KMS-11 (cell line): ENCODE results near the gene TGFA.
A peak's percentile ranks its signal among the peaks of the same experiment; 100 is the strongest.

Source experiments
- H2AFZ ChIP-seq: fragments of 200-600 bp; sonication (generic); 2 replicates; pipeline ENCODE4 v1.6.1; 2016; ENCODE audit warnings: antibody characterized with exemption, mixed run types, low read depth
- H3K27ac ChIP-seq: fragments of 200-600 bp; sonication (generic); 2 replicates; pipeline ENCODE4 v1.6.1; 2016; ENCODE audit warnings: mild to moderate bottlenecking, mixed run types
- H3K27me3 ChIP-seq: fragments of 200-600 bp; sonication (generic); 2 replicates; pipeline ENCODE4 v1.6.1; 2017; ENCODE audit warnings: mild to moderate bottlenecking, low read depth, mixed run types, moderate library complexity; ENCODE audit not compliant: insufficient read depth
- H3K36me3 ChIP-seq: fragments of 200-600 bp; sonication (generic); 2 replicates; pipeline ENCODE4 v1.6.1; 2017; ENCODE audit warnings: mild to moderate bottlenecking, mixed run types; ENCODE audit not compliant: insufficient read depth
- H3K4me1 ChIP-seq: fragments of 200-600 bp; sonication (generic); 2 replicates; pipeline ENCODE4 v1.6.1; 2016; ENCODE audit warnings: mild to moderate bottlenecking, low read depth, mixed run types; ENCODE audit not compliant: poor library complexity, severe bottlenecking
- H3K4me2 ChIP-seq: fragments of 200-600 bp; sonication (generic); 2 replicates; pipeline ENCODE4 v1.7.0; 2016; ENCODE audit warnings: mild to moderate bottlenecking, mixed run types
- H3K4me3 ChIP-seq: fragments of 200-600 bp; sonication (generic); IDR thresholded peaks from 2 replicates; pipeline ENCODE4 v1.6.1; 2017; ENCODE audit warnings: low read depth, low read length, mixed read lengths; ENCODE audit not compliant: insufficient read depth
- H3K79me2 ChIP-seq: fragments of 200-600 bp; sonication (generic); 2 replicates; pipeline ENCODE4 v1.6.1; 2016; ENCODE audit warnings: low read depth, mixed run types; ENCODE audit not compliant: insufficient read depth
- H3K9ac ChIP-seq: fragments of 200-600 bp; sonication (generic); 2 replicates; pipeline ENCODE4 v1.6.1; 2016; ENCODE audit warnings: mild to moderate bottlenecking, mixed run types
- H4K20me1 ChIP-seq: fragments of 200-600 bp; sonication (generic); 2 replicates; pipeline ENCODE4 v1.6.1; 2016; ENCODE audit warnings: mild to moderate bottlenecking, mixed run types; ENCODE audit not compliant: insufficient read depth
- CTCF ChIP-seq: fragments of 200-600 bp; sonication (generic); conservative IDR thresholded peaks from 2 replicates; pipeline ENCODE4 v1.6.1; 2017; ENCODE audit warnings: low read depth, mild to moderate bottlenecking, antibody characterized with exemption, low read length, moderate library complexity, mixed read lengths

The TGFA gene

GRCh38 chr2:70560040-70560439 lies 6.4 kb upstream of the TGFA start:
- Histone ChIP-seq H3K27me3 (no peaks in the 10 kb centered on the region), H3K9ac (no peak overlapping the region), H3K4me1 (peaks cover 42% of the 10 kb centered on the region), H3K27ac (no peak overlapping the region), H3K36me3 (no peaks in the 10 kb centered on the region), H2AFZ (no peak overlapping the region), H3K4me3 (no peak overlapping the region), H4K20me1 (no peaks in the 10 kb centered on the region), H3K4me2 (no peak overlapping the region), H3K79me2 (no peaks in the 10 kb centered on the region)
- no peak for TF ChIP-seq CTCF

- H3K36me3 ChIP-seq = no peaks in the 10 kb centered on the region
- H3K4me1 ChIP-seq = peaks cover 42% of the 10 kb centered on the region
- no peak overlapping the region for H3K4me3 ChIP-seq
- no peaks in the 10 kb centered on the region for H3K27me3 ChIP-seq
- H3K27ac ChIP-seq = no peak overlapping the region
- H3K79me2 ChIP-seq = no peaks in the 10 kb centered on the region
- TF ChIP-seq CTCF = no peak
- H2AFZ ChIP-seq = no peak overlapping the region
- H3K9ac ChIP-seq = no peak overlapping the region
- no peaks in the 10 kb centered on the region for H4K20me1 ChIP-seq
- H3K4me2 ChIP-seq = no peak overlapping the region
Measured at GRCh38 chr2:70558195-70558808, 4.7 kb upstream of the TGFA start.

- Histone ChIP-seq H3K9ac (no peak overlapping the region), H3K4me1 (peaks cover 47% of the 10 kb centered on the region), H3K27ac (no peak overlapping the region), H2AFZ (peak overlapping the region; percentile 21; the same call in 1 of the 2 replicates), H3K79me2 (no peaks in the 10 kb centered on the region), H3K27me3 (no peaks in the 10 kb centered on the region), H3K4me3 (no peak overlapping the region), H3K4me2 (peak overlapping the region; percentile 4; the same call in 1 of the 2 replicates), H4K20me1 (no peaks in the 10 kb centered on the region), H3K36me3 (no peaks in the 10 kb centered on the region)
- no peak for TF ChIP-seq CTCF
Measured at GRCh38 chr2:70557171-70557838, 3.7 kb upstream of the TGFA start.

- Histone ChIP-seq H3K27ac (no peak overlapping the region), H2AFZ (no peak overlapping the region), H3K27me3 (no peaks in the 10 kb centered on the region), H3K4me1 (peaks cover 47% of the 10 kb centered on the region), H3K36me3 (no peaks in the 10 kb centered on the region), H3K9ac (no peak overlapping the region), H3K4me3 (no peak overlapping the region), H4K20me1 (no peaks in the 10 kb centered on the region), H3K79me2 (no peaks in the 10 kb centered on the region), H3K4me2 (no peak overlapping the region)
- TF ChIP-seq CTCF = no peak
Measured at GRCh38 chr2:70556608-70557007, 3.0 kb upstream of the TGFA start.
